Measurements from ENCODE around the gene ZBTB7C. TPM values are rescaled to one million over a fixed set of nuclear protein-coding genes. Genes with fewer than 3 reads are reported as not detected.
A peak's percentile ranks its signal among the peaks of the same experiment; 100 is the strongest.

Gene ZBTB7C
- total and polyA plus RNA-seq, 5 donors, result 0.88 to 3.7 (median 2.0) TPM

- H3K4me3 ChIP-seq (ENCODE audit: low read length), result no peak overlapping the region
- intact Hi-C loops (cut with DNase I), result loop anchor here in 1 of 4 donors (10.0 kb wide), 1 partner anchor 253 kb away; no protein-coding TSS in a partner anchor
- DNase-seq (peak in 2 of 3 donors; percentile 46 to 59), ATAC-seq (peak; percentile 14 to 21)
- H3K4me1 ChIP-seq (ENCODE audit: control insufficient read depth, insufficient read depth, low read length), result peaks cover 9% of the 10 kb centered on the region
- H3K27me3 ChIP-seq (ENCODE audit: control insufficient read depth, insufficient read depth), result no peaks in the 10 kb centered on the region
- 19% methylated on average over 7 of the region's 7 CpGs for WGBS
- no peak overlapping the region for H3K27ac ChIP-seq (ENCODE audit: low read length)
- no peaks in the 10 kb centered on the region for H3K9me3 ChIP-seq (ENCODE audit: control insufficient read depth, low read length)
These were observed 381.7 kb downstream of the ZBTB7C start for GRCh38 chr18:48027401-48027963.

GRCh38 chr18:48026216-48026615, 383.0 kb downstream of the ZBTB7C start:
- no peak for ATAC-seq
- Histone ChIP-seq H3K4me1 (ENCODE audit: control insufficient read depth, insufficient read depth, low read length) (peaks cover 9% of the 10 kb centered on the region), H3K27me3 (ENCODE audit: control insufficient read depth, insufficient read depth) (no peaks in the 10 kb centered on the region), H3K4me3 (ENCODE audit: low read length) (no peak overlapping the region), H3K9me3 (ENCODE audit: control insufficient read depth, low read length) (no peaks in the 10 kb centered on the region), H3K27ac (ENCODE audit: low read length) (no peak overlapping the region)
- DNase-seq, result peak in 1 of 3 donors; percentile 18
- 78% methylated on average over 8 of the region's 8 CpGs for WGBS
- intact Hi-C loops (cut with DNase I), result loop anchor here in 1 of 4 donors (10.0 kb wide), 1 partner anchor 251 kb away; no protein-coding TSS in a partner anchor

GRCh38 chr18:48024881-48025660, 384.1 kb downstream of the ZBTB7C start:
- no peak for ATAC-seq
- 91% methylated on average over 7 of the region's 7 CpGs for WGBS
- DNase-seq, result peak in 1 of 3 donors; percentile 18
- intact Hi-C loops (cut with DNase I), result loop anchor here in 2 of 4 donors (5.0 to 10.0 kb wide), 2 partner anchors 250 to 253 kb away; no protein-coding TSS in a partner anchor
- no peak overlapping the region for H3K4me3 ChIP-seq (ENCODE audit: low read length)
- H3K27ac ChIP-seq (ENCODE audit: low read length), result no peak overlapping the region
- peaks cover 9% of the 10 kb centered on the region for H3K4me1 ChIP-seq (ENCODE audit: control insufficient read depth, insufficient read depth, low read length)
- H3K9me3 ChIP-seq (ENCODE audit: control insufficient read depth, low read length), result no peaks in the 10 kb centered on the region
- H3K27me3 ChIP-seq (ENCODE audit: control insufficient read depth, insufficient read depth), result no peaks in the 10 kb centered on the region

GRCh38 chr18:48024009-48024512, 385.1 kb downstream of the ZBTB7C start:
- peaks cover 9% of the 10 kb centered on the region for H3K4me1 ChIP-seq (ENCODE audit: control insufficient read depth, insufficient read depth, low read length)
- 84% methylated on average over 4 of the region's 4 CpGs for WGBS
- H3K27ac ChIP-seq (ENCODE audit: low read length), result no peak overlapping the region
- no peak for ATAC-seq
- H3K4me3 ChIP-seq (ENCODE audit: low read length), result no peak overlapping the region
- no peaks in the 10 kb centered on the region for H3K9me3 ChIP-seq (ENCODE audit: control insufficient read depth, low read length)
- H3K27me3 ChIP-seq (ENCODE audit: control insufficient read depth, insufficient read depth), result no peaks in the 10 kb centered on the region
- intact Hi-C loops (cut with DNase I), result loop anchor here in 2 of 4 donors (5.0 to 10.0 kb wide), 2 partner anchors 249 to 252 kb away; no protein-coding TSS in a partner anchor
- peak in 1 of 3 donors; percentile 13 for DNase-seq

- ATAC-seq (peak; percentile 42 to 71), DNase-seq (peak in 2 of 3 donors; percentile 52 to 64)
- Histone ChIP-seq H3K27ac (ENCODE audit: low read length) (no peak overlapping the region), H3K4me3 (ENCODE audit: low read length) (no peak overlapping the region), H3K27me3 (ENCODE audit: control insufficient read depth, insufficient read depth) (no peaks in the 10 kb centered on the region), H3K9me3 (ENCODE audit: control insufficient read depth, low read length) (no peaks in the 10 kb centered on the region), H3K4me1 (ENCODE audit: control insufficient read depth, insufficient read depth, low read length) (peaks cover 9% of the 10 kb centered on the region)
- WGBS, result 38% methylated on average over 9 of the region's 9 CpGs
- intact Hi-C loops (cut with DNase I), result loop anchor here in 3 of 4 donors (2.0 to 10.0 kb wide), 3 partner anchors 249 to 251 kb away; no protein-coding TSS in a partner anchor
These were observed 385.7 kb downstream of the ZBTB7C start for GRCh38 chr18:48023334-48024008.

GRCh38 chr18:48022531-48023329, 386.5 kb downstream of the ZBTB7C start:
- Histone ChIP-seq H3K9me3 (ENCODE audit: control insufficient read depth, low read length) (no peaks in the 10 kb centered on the region), H3K27me3 (ENCODE audit: control insufficient read depth, insufficient read depth) (no peaks in the 10 kb centered on the region), H3K4me3 (ENCODE audit: low read length) (no peak overlapping the region), H3K4me1 (ENCODE audit: control insufficient read depth, insufficient read depth, low read length) (peaks cover 7% of the 10 kb centered on the region), H3K27ac (ENCODE audit: low read length) (no peak overlapping the region)
- peak in 1 of 3 donors; percentile 48 for DNase-seq
- ATAC-seq, result peak; percentile 59 to 68
- WGBS, result 58% methylated on average over 16 of the region's 16 CpGs
- intact Hi-C loops (cut with DNase I), result loop anchor here in 3 of 4 donors (2.0 to 10.0 kb wide), 3 partner anchors 248 to 250 kb away; no protein-coding TSS in a partner anchor

GRCh38 chr18:48022021-48022420, 387.2 kb downstream of the ZBTB7C start:
- H3K27ac ChIP-seq (ENCODE audit: low read length), result no peak overlapping the region
- DNase-seq (no peak), ATAC-seq (no peak)
- H3K27me3 ChIP-seq (ENCODE audit: control insufficient read depth, insufficient read depth), result no peaks in the 10 kb centered on the region
- no peaks in the 10 kb centered on the region for H3K9me3 ChIP-seq (ENCODE audit: control insufficient read depth, low read length)
- WGBS, result 91% methylated on average over 10 of the region's 10 CpGs
- H3K4me3 ChIP-seq (ENCODE audit: low read length), result no peak overlapping the region
- peaks cover 2% of the 10 kb centered on the region for H3K4me1 ChIP-seq (ENCODE audit: control insufficient read depth, insufficient read depth, low read length)
- intact Hi-C loops (cut with DNase I), result loop anchor here in 3 of 4 donors (2.0 to 10.0 kb wide), 3 partner anchors 247 to 250 kb away; no protein-coding TSS in a partner anchor

- WGBS, result 56% methylated on average over 5 of the region's 5 CpGs
- Histone ChIP-seq H3K4me1 (ENCODE audit: control insufficient read depth, insufficient read depth, low read length) (peaks cover 2% of the 10 kb centered on the region), H3K9me3 (ENCODE audit: control insufficient read depth, low read length) (no peaks in the 10 kb centered on the region), H3K4me3 (ENCODE audit: low read length) (no peak overlapping the region), H3K27ac (ENCODE audit: low read length) (no peak overlapping the region), H3K27me3 (ENCODE audit: control insufficient read depth, insufficient read depth) (no peaks in the 10 kb centered on the region)
- DNase-seq (peak in 1 of 3 donors; percentile 3), ATAC-seq (no peak)
- intact Hi-C loops (cut with DNase I), result loop anchor here in 3 of 4 donors (2.0 to 10.0 kb wide), 3 partner anchors 247 to 249 kb away; no protein-coding TSS in a partner anchor
These were observed 387.8 kb downstream of the ZBTB7C start for GRCh38 chr18:48021273-48021914.

GRCh38 chr18:48020337-48021250, 388.6 kb downstream of the ZBTB7C start:
- no peaks in the 10 kb centered on the region for H3K9me3 ChIP-seq (ENCODE audit: control insufficient read depth, low read length)
- no peaks in the 10 kb centered on the region for H3K27me3 ChIP-seq (ENCODE audit: control insufficient read depth, insufficient read depth)
- no peak overlapping the region for H3K27ac ChIP-seq (ENCODE audit: low read length)
- H3K4me3 ChIP-seq (ENCODE audit: low read length), result no peak overlapping the region
- 55% methylated on average over 8 of the region's 8 CpGs for WGBS
- H3K4me1 ChIP-seq (ENCODE audit: control insufficient read depth, insufficient read depth, low read length), result peaks cover 2% of the 10 kb centered on the region
- intact Hi-C loops (cut with DNase I), result loop anchor here in 3 of 4 donors (2.0 to 10.0 kb wide), 3 partner anchors 246 to 248 kb away; no protein-coding TSS in a partner anchor
- DNase-seq (peak in 1 of 3 donors; percentile 10), ATAC-seq (no peak)

Data from right cardiac atrium (tissue), 5 donors.